ENCODE results near the gene KRTAP17-1.
"Not testable (repeated sequence)": the region's sequence is repeated elsewhere in the genome, so short reads cannot be mapped to it uniquely, and the experiment has no call there.

Gene KRTAP17-1
- 0 to 0.55 (median 0) reads per million in 17 experiments for total RNA-seq

DNA sequence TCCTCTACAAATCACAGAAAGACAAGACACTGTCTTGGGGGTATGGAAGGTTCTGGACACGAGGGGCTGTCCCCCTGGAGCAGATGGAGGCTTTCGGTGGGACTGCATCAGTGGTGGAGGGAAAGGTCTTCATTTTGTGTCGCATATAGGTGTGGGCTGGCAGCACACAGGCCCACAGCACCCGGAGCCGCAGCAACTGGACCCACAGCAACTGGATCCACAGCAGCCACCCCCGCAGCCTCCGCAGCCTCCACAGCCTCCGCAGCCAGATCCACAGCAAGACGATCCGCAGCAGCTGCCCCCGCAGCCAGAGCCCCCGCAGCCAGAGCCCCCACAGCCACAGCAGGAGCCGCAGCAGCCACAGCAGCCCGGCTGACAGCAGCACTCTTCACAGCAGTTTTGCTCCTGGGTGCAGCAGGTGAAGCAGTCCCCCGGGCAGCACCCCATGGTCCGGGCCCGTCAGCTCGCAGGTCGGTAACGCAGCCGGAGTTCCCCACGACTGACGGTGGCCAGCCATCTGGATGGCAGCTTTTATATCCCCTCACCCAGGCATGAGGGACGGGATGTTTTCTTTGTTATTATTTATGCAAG, at the start of gene KRTAP17-1:
Gene KRTAP17-1, minus strand, starts transcription at position 507 of the 591 bp plus-strand sequence. Its CDS starts 60 bp downstream, at position 447.
- no peak for DNase-seq

DNA sequence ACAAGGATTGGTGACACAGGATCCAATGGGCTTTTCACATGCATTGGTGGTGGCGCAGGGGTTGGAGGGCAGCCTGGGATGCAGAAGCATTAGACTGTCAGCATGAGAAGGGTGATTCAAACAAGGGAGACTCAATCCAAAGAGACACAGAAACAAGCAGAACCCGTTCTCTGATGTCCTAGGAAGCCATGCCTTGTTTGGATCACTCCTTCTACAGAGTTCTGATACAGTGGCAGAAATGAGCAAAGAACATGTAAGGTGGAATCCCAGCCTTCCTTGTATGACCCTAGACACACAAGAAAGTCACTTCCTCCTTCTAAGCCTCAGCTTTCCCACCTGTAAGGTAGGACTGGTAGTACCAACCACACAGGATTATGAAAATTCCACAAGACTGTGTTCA, 48.4 kb upstream of the KRTAP17-1 start:
- no peak for DNase-seq

DNA sequence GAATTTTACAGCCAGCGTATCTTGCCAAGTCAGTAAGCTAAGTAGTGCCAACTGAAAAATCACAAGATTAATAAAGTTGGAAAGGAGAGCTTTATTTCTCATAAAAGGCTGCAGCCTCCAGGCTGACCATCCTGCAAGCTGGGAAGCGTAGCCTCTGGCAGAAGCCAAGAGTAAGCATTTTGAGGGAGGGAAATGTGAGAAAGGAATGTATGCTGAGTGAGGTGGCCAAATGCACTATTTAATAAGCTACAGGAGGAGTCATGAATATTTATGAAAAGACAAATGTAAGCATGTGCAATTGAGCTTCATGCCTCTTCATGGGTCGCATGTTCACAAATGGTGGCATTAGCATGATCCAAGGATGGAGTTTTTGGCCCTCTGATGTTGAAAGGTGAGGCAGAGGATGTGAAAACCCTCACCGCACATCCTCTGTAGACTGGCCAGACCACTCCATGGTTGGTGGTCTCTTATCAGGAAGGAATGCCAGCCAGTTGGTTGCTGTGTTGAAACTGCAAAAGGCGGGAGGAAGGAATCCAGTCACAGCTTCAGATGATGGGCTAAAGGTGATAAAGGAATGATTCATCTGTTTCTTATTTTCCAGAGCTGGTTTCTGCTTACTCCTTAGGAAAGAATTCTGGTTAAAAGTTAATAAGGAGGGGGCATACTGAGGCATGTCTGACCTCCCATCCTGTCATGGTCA, 44.9 kb upstream of the KRTAP17-1 start:
- DNase-seq = no peak

- DNase-seq = peak; percentile 12 to 53 (median 30)
Observed at GRCh38 chr17:41354536-41354935, 39.0 kb upstream of the KRTAP17-1 start.

DNA sequence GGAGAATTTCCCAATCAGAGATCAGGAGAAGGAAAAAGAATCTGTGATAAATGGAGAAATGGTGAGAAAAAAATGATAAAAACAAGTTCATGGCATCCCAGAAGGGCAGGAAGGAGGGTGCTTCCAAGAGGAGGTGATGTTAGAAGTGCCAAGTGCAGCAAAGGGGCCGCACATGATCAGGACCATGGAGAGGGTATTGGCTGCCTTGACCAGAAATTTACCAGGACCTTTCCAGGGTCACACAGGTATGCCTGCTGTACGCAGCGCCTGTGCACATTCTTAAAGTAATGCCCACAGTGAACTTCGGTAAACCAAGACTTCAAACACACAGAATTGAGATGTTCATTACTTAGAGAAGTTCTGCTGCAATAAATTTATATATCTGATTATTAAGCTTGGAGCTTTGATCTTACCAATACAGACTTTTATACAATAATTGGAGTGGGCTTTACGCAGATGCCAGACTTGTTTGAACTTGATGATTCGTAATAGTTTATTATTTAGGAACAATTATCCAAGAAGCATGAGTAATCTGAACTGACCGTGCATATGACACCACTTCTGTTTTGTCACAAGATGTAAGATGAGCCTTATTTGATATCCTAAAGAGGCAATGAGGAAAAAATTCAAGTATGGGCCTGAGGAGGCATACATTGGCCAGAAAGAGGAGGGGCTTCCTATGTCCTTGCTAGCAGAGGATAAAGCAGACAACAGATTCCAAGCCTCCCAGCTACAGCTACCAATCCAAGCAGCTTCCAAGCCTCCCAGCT, 37.3 kb upstream of the KRTAP17-1 start:
- no peak for DNase-seq

DNA sequence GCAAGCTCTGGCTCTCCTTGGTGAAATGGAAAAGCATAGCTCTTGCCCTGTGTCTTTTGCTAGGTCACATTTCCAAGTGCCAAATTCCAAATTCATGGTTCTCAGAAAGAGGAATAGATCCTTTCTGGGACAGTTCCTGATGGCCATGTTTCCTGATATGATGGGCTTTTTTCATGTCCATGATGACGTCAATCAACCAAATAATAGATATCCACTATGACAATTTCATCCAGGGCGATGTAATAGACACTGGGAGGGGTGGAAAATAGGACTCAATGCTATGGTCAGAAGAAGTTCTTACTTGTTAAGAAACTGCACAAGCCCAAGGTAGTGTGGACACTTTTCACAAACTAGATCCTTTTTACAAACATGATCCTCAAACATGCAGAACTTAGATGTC, 35.7 kb upstream of the KRTAP17-1 start:
- DNase-seq = no peak

- DNase-seq = not testable (repeated sequence)
Observed at GRCh38 chr17:41350381-41350878, 34.9 kb upstream of the KRTAP17-1 start, which contains the start of gene KRT33A. Gene KRT33A (minus strand): TSS chr17:41350828. CDS start chr17:41350767, 61 bp downstream.

DNA sequence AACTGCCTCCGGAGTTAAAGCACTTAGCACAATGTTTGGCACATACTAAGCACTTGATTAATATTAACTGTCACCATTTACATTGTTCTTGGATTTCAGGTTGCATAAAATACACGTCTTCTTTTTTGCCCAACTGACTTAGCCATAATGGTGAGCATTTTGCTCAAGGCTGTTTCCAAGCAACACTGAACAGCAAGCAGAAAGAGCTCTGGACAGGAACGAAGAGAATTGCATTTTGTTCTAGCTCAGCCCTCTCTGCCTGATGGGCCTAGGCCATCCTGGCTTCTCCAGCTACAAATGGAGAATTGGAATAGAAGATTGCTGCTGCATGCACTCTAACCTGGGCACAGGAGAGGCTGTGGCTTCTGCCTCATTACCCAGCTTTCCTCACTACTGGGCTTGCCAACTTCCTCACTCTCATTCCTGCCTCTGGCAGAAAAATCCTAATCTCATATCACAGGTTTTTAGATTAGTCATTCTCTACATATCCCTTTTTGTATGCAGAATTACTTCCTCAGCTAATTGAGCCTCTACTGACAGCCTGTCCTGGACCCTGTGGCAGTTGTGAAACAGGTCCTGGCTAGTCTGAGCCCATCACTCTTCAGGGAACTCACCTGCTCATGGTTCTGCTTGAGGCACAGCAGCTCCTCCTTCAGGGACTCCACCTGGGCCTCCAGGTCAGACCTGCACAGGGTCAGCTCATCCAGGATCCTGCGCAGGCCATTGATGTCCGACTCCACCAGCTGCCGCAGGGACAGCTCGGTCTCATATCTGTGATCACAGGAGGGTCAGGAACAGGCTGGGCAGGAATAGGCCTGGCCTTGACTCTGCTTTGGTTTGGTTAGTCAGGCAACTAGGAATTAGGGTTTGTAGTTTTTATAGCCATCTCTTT, 32.6 kb upstream of the KRTAP17-1 start:
- no peak for DNase-seq

DNA sequence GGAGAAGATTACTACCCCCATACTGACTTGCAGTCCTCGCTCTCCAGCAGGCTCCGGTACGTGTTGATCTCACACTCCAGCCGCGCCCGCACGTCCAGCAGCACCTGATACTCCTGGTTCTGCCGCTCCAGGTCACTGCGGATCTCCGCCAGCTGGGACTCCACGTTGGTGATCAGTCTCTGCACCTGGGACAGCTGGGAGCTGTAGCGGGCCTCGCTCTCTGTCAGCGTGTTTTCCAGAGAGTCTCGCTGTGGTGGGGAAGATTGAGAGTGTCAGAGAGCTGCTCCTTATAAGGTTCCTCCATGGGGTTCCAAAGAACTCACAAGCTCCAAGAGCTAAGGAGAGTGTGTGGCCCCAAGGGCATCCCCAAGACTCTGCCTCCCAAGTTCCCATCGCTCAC, 30.9 kb upstream of the KRTAP17-1 start:
- DNase-seq = not testable (repeated sequence)

GRCh38 chr17:41345992-41346391, 30.5 kb upstream of the KRTAP17-1 start:
- DNase-seq = no peak

GRCh38 chr17:41343029-41343428, 27.5 kb upstream of the KRTAP17-1 start:
- no peak for DNase-seq

- DNase-seq = no peak
Observed at GRCh38 chr17:41340934-41341861, 25.7 kb upstream of the KRTAP17-1 start.

GRCh38 chr17:41340494-41340893, 25.0 kb upstream of the KRTAP17-1 start:
- DNase-seq = no peak

- no peak for DNase-seq
Observed at GRCh38 chr17:41339571-41340172, 24.2 kb upstream of the KRTAP17-1 start.

DNA sequence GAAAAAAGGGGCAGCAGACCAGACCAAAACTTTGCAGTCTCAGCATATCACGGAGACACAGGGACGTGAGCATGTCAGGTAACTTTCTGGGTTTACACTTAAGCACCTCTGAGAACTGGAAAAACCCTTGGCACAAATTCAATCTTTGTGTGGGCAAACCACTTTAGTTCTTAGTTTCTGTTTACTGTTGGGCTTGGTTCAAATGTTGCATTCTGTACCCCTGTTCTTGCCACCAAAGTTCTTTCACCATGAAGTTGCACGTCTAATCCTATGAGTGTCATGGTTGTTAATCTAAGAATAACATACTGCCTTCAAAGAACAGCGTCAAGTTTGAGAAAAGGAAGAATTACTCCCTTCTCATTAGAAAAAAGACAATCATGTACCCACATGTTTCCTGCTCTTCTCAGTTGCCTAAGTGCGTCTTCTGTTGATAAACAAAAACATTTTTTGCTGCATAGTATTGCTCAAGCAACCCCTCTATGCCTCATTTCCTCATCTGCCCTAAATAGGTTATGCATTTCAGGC, 23.5 kb upstream of the KRTAP17-1 start:
- DNase-seq = peak; percentile 15 to 74 (median 58)

GRCh38 chr17:41335747-41336146, 20.2 kb upstream of the KRTAP17-1 start:
- DNase-seq = no peak

DNA sequence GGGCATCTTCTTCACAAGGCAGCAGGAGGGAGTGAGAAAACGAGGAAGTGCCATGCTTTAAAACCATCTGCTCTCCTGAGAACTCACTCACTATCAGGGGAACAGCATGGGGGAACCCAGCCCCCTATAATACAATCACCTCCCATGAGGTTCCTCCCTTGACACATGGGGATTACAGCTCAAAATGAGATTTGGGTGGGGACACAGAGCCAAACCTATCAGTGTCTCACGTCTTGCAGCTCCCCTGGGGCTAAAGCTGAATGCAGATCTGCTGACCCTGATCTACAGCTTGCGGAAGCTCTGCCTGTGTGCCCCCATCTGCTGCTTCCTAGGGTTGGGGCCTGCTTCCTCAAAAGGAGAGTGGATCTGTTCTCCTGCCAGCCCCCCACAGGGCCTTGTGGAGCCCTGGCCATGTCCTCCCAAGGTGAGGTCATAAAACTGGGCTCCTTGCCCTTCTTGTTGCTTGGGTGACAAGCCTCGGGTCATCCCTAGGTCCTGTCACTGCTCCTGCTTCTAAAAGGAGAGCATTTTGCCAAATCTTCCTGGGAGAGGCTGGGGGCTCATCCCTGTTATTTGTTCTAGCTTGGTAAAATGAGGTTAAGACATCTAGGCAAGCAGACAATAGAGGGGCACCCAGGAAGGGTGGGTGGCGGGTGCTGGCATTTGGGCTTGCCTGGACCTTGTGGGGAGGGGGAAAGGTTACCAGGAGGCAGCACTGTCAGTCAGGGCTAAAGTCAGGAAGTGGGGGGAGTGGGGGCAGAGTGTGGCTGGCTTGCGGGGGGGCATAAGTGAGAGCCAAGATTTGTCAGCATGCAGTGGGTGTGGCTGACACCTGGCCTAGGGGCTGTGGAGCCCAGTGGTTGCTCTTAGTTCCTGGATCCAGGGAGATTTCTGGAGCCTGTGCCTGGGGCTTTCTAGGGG, 19.1 kb upstream of the KRTAP17-1 start:
- peak in 1 of 4 experiments; percentile 14 for DNase-seq

DNA sequence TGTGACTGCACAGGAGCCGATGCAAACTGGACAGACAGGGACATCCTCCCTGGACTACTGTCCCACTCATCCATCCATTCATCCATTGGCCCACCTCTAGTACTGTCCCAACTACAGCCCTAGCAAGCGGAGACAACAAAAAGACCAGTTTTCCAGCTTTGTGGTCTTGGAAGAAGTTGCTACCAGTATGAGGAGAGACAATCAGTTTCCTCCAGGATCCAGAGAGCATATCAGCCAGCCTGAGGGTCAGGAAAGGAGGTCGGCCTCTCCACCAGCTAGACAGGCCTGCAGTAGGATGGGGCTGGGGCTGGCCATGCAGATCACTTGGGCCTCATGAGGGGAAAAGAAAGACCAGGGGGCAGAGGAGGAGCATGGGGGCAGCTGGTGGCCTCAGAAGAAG, 18.3 kb upstream of the KRTAP17-1 start:
- no peak for DNase-seq

- DNase-seq = no peak
Observed at GRCh38 chr17:41333098-41333497, 17.6 kb upstream of the KRTAP17-1 start.
